Fibroblast of the aortic adventitia (primary cell): ENCODE results near the gene RBBP7. TPM values are rescaled to one million over a fixed set of nuclear protein-coding genes. Genes with fewer than 3 reads are reported as not detected.

Source experiments
- DNase-seq: peaks from one replicate; pipeline ENCODE4 v3.0.0-alpha.2; 2010; ENCODE audit warnings: low read depth
- H3K4me3 ChIP-seq: 2 replicates; pipeline ENCODE4 v1.5.1; 2011; ENCODE audit warnings: low read depth, mild to moderate bottlenecking, control low read depth, low read length, moderate library complexity
- CTCF ChIP-seq: IDR thresholded peaks from 2 replicates; pipeline ENCODE4 v1.5.1; 2011; ENCODE audit warnings: mild to moderate bottlenecking, low read length, control low read depth, inconsistent platforms; ENCODE audit not compliant: insufficient read depth
- total RNA-seq: library from RNA; depleted of rRNA; stranded (reverse); fragments of >200 nt; gene quantifications from 2 replicates; pipeline ENCODE4 v1.2.3, GENCODE V29; 2012; ENCODE audit warnings: low replicate concordance

The RBBP7 gene
- 120 and 172 TPM in 2 replicates for total RNA-seq

- H3K4me3 ChIP-seq, result peak within 1 kb of the TSS; percentile 87
- TF ChIP-seq CTCF, result no peak
- peak; percentile 93 for DNase-seq
Measured at GRCh38 chrX:16870095-16870861, at the start of gene RBBP7. Gene RBBP7, minus strand, starts transcription at chrX:16870362. Its CDS starts 309 bp downstream, at chrX:16870053.

- no peak for DNase-seq
- no peak for TF ChIP-seq CTCF
- no peak overlapping the region for H3K4me3 ChIP-seq
Measured at GRCh38 chrX:16918979-16919378, 48.8 kb upstream of the RBBP7 start.

- DNase-seq, result no peak
- no peak for TF ChIP-seq CTCF
- H3K4me3 ChIP-seq, result no peak overlapping the region
Measured at GRCh38 chrX:16917120-16917519, 47.0 kb upstream of the RBBP7 start.

DNA sequence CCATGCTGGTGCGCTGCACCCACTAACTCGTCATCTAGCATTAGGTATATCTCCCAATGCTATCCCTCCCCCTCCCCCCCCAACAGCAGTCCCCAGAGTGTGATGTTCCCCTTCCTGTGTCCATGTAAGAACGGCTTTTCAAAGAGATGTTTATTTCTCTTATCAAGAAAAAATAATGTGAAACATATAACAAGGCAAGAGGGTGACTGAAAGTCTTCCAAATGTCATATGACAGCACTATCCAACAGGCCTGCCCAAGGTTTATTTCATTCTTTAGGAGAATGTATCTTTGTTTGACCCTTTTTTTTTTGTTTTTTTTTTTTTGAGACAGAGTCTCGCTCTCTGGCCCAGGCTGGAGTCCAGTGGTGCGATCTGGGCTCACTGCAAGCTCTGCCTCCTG is 46.4 kb upstream of the RBBP7 start:
- no peak for TF ChIP-seq CTCF
- DNase-seq, result no peak
- no peak overlapping the region for H3K4me3 ChIP-seq

DNA sequence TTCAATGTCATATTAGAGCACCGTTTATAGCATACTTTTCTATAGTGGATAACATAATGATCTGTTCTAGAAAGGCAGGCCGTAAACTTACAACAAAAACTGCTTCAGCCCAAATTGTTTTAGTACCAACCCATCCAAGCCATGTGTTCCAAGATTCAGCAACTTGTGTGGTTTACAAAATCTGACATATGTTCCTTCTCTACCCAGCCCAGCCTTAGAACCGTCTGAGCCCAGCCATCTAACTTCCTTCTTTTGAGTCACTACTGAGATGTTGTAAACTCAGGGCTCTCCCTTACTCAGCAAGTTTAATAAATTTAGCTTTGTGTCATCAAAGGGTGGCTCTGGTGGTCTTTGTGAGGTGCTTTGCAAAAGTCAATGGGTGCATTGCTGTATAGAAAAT is 43.9 kb upstream of the RBBP7 start:
- TF ChIP-seq CTCF, result no peak
- no peak for DNase-seq
- no peak overlapping the region for H3K4me3 ChIP-seq

- H3K4me3 ChIP-seq, result no peak overlapping the region
- no peak for DNase-seq
- TF ChIP-seq CTCF, result no peak
Measured at GRCh38 chrX:16910376-16910775, 40.2 kb upstream of the RBBP7 start.
